WTC11 (cell line): Measurements from ENCODE around the gene DRD2.

Experiments
- ATF2 ChIP-seq: sonication (generic); formaldehyde crosslinking; IDR thresholded peaks from 2 replicates; pipeline ENCODE4 v1.8.1; 2022; ENCODE audit warnings: low read depth, missing genetic modification reagents, borderline replicate concordance
- CTCF ChIP-seq: fragments of 200-600 bp; IDR thresholded peaks from 2 replicates; pipeline ENCODE4 v1.8.0; 2022; ENCODE audit warnings: antibody characterized with exemption
- E2F5 ChIP-seq: sonication (generic); formaldehyde crosslinking; IDR thresholded peaks from 2 replicates; pipeline ENCODE4 v1.8.1; 2022; ENCODE audit warnings: mild to moderate bottlenecking, moderate library complexity, missing genetic modification reagents
- FOXP4 ChIP-seq: sonication (generic); formaldehyde crosslinking; IDR thresholded peaks from 2 replicates; pipeline ENCODE4 v1.8.0; 2022; ENCODE audit warnings: mild to moderate bottlenecking, missing genetic modification reagents
- NFYB ChIP-seq: sonication (generic); formaldehyde crosslinking; conservative IDR thresholded peaks from 2 replicates; pipeline ENCODE4 v1.8.0; 2022; ENCODE audit warnings: low read depth, missing genetic modification reagents
- PRDM15 ChIP-seq: sonication (generic); formaldehyde crosslinking; IDR thresholded peaks from 2 replicates; pipeline ENCODE4 v1.8.0; 2022; ENCODE audit warnings: missing genetic modification reagents
- SP1 ChIP-seq: sonication (generic); formaldehyde crosslinking; conservative IDR thresholded peaks from 2 replicates; pipeline ENCODE4 v1.8.1; 2022; ENCODE audit warnings: missing genetic modification reagents
- STAT6 ChIP-seq: sonication (generic); formaldehyde crosslinking; conservative IDR thresholded peaks from 2 replicates; pipeline ENCODE4 v1.8.1; 2023; ENCODE audit warnings: mild to moderate bottlenecking, low read depth, missing genetic modification reagents, moderate library complexity
- TEAD4 ChIP-seq: sonication (generic); formaldehyde crosslinking; IDR thresholded peaks from 2 replicates; pipeline ENCODE4 v1.8.0; 2022; ENCODE audit warnings: mild to moderate bottlenecking, missing genetic modification reagents
- ZNF416 ChIP-seq: fragments of 250-450 bp; sonication (Bioruptor Pico); IDR thresholded peaks from 2 replicates; pipeline ENCODE4 v1.9.0; 2021; ENCODE audit warnings: mild to moderate bottlenecking, inconsistent platforms

GRCh38 chr11:113481672-113482071 is 6.5 kb upstream of the DRD2 start:
- TF ChIP-seq CTCF = no peak
- no peak for TF ChIP-seq STAT6 (CRISPR knock-in tag)
- TF ChIP-seq NFYB = no peak
- no peak for TF ChIP-seq PRDM15 (CRISPR knock-in tag)
- no peak for TF ChIP-seq E2F5 (CRISPR knock-in tag)
- no peak for TF ChIP-seq FOXP4 (CRISPR knock-in tag)
- TF ChIP-seq SP1 (CRISPR knock-in tag) = no peak
- no peak for TF ChIP-seq ZNF416 (CRISPR knock-in tag)
- no peak for TF ChIP-seq TEAD4 (CRISPR knock-in tag)
- no peak for TF ChIP-seq ATF2 (CRISPR knock-in tag)
